Smooth muscle cell (in vitro differentiated cells): ENCODE measurements around the gene PPIL3. TPM values are rescaled to one million over a fixed set of nuclear protein-coding genes. Genes with fewer than 3 reads are reported as not detected.

ENCODE experiments used
- DNase-seq: peaks from one replicate; lab custom pipeline; 2025; ENCODE audit not compliant: unreplicated experiment; lab: John Stamatoyannopoulos, UW
- H2AFZ ChIP-seq: fragments of 200-600 bp; sonication (generic); 2 replicates; pipeline ENCODE4 v1.6.0; 2016; ENCODE audit warnings: antibody characterized with exemption, low read depth, mild to moderate bottlenecking
- H3F3A ChIP-seq: fragments of 200-600 bp; sonication (generic); 2 replicates; pipeline ENCODE4 v1.6.0; 2017; ENCODE audit warnings: antibody characterized with exemption, low read depth
- H3K27ac ChIP-seq: fragments of 200-600 bp; sonication (generic); 2 replicates; pipeline ENCODE4 v1.5.1; 2016; ENCODE audit warnings: low read depth, mild to moderate bottlenecking
- H3K27me3 ChIP-seq: fragments of 200-600 bp; sonication (generic); 2 replicates; pipeline ENCODE4 v1.6.1; 2016; ENCODE audit warnings: low read depth, mild to moderate bottlenecking
- H3K36me3 ChIP-seq: fragments of 200-600 bp; sonication (generic); 2 replicates; pipeline ENCODE4 v1.5.1; 2016; ENCODE audit warnings: low read depth
- H3K4me1 ChIP-seq: fragments of 200-600 bp; sonication (generic); 2 replicates; pipeline ENCODE4 v1.5.1; 2016; ENCODE audit warnings: low read depth
- H3K4me2 ChIP-seq: fragments of 200-600 bp; sonication (generic); 2 replicates; pipeline ENCODE4 v1.6.0; 2016; ENCODE audit warnings: mild to moderate bottlenecking
- H3K4me3 ChIP-seq: fragments of 200-600 bp; sonication (generic); 2 replicates; pipeline ENCODE4 v1.5.1; 2016; ENCODE audit warnings: mild to moderate bottlenecking
- H3K79me2 ChIP-seq: fragments of 200-600 bp; sonication (generic); 2 replicates; pipeline ENCODE4 v1.6.0; 2016; ENCODE audit warnings: low read depth, mild to moderate bottlenecking
- H3K9ac ChIP-seq: fragments of 200-600 bp; sonication (generic); 2 replicates; pipeline ENCODE4 v1.6.0; 2016; ENCODE audit warnings: low read depth
- H3K9me3 ChIP-seq: fragments of 200-600 bp; sonication (generic); replicated peaks from 2 replicates; pipeline ENCODE4 v1.5.1; 2016; ENCODE audit warnings: low read depth
- H4K20me1 ChIP-seq: fragments of 200-600 bp; sonication (generic); 2 replicates; pipeline ENCODE4 v1.6.0; 2016; ENCODE audit warnings: low read depth
- WGBS: methylation state at CpG from one replicate; pipeline ENCODE4 v1.1.7; 2016; ENCODE audit warnings: low lambda C conversion rate; 5-methylcytosine and 5-hydroxymethylcytosine counted together
- polyA plus RNA-seq: library from polyadenylated mRNA; unstranded; fragments of >200 nt; fragmentation: Nextera tagmentation; extraction: Ambion mirVana; gene quantifications from 2 replicates; pipeline ENCODE4 v1.2.1, GENCODE V29; 2016
- total RNA-seq: library from RNA; depleted of rRNA; stranded (reverse); fragments of >200 nt; gene quantifications from 2 replicates; pipeline ENCODE4 v1.2.3, GENCODE V29; 2014
- TF ChIP-seq, protein P1 (sequence below): fragments of 200-600 bp; sonication (generic); IDR thresholded peaks from 2 replicates; pipeline ENCODE4 v1.5.1; 2017; ENCODE audit warnings: borderline replicate concordance, mild to moderate bottlenecking, antibody characterized with exemption; ENCODE audit not compliant: insufficient read depth, poor library complexity, severe bottlenecking

The PPIL3 gene
- total and polyA plus RNA-seq, 2 experiments from 2014 or later, result 42.5 to 70.1 TPM

DNA sequence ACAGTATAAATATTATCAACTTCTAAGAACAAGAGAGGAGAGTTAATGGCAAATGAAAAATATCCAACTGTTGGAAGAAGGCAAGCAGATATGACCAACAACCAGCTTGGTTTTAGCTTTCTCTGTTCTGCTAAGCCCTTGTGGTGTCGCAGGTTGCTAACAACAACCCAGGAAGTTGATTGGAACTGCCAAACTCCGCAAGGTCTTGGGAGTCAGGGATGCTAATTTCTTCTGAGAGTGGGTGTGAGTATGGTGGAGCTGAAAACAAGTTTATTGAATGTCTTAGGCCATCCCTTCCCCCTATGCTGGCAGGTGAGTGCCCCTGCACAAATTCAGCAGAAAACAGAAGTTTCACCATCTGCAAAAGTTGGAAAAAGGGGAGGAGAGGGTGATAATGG is 59.6 kb downstream of the PPIL3 start:
- no peak for DNase-seq
- Histone ChIP-seq H2AFZ (no peak overlapping the region), H3K4me1 (no peaks in the 10 kb centered on the region), H3K27me3 (no peaks in the 10 kb centered on the region), H3K79me2 (no peaks in the 10 kb centered on the region), H3K27ac (no peak overlapping the region), H3K4me3 (no peak overlapping the region), H3K36me3 (no peaks in the 10 kb centered on the region), H3F3A (peaks cover 14% of the 10 kb centered on the region), H3K9ac (no peak overlapping the region), H3K9me3 (no peaks in the 10 kb centered on the region), H3K4me2 (no peak overlapping the region), H4K20me1 (peaks cover 5% of the 10 kb centered on the region)
- TF ChIP-seq, protein P1, sequence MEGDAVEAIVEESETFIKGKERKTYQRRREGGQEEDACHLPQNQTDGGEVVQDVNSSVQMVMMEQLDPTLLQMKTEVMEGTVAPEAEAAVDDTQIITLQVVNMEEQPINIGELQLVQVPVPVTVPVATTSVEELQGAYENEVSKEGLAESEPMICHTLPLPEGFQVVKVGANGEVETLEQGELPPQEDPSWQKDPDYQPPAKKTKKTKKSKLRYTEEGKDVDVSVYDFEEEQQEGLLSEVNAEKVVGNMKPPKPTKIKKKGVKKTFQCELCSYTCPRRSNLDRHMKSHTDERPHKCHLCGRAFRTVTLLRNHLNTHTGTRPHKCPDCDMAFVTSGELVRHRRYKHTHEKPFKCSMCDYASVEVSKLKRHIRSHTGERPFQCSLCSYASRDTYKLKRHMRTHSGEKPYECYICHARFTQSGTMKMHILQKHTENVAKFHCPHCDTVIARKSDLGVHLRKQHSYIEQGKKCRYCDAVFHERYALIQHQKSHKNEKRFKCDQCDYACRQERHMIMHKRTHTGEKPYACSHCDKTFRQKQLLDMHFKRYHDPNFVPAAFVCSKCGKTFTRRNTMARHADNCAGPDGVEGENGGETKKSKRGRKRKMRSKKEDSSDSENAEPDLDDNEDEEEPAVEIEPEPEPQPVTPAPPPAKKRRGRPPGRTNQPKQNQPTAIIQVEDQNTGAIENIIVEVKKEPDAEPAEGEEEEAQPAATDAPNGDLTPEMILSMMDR, result no peak
- WGBS, result 85% methylated on average over 2 of the region's 2 CpGs

DNA sequence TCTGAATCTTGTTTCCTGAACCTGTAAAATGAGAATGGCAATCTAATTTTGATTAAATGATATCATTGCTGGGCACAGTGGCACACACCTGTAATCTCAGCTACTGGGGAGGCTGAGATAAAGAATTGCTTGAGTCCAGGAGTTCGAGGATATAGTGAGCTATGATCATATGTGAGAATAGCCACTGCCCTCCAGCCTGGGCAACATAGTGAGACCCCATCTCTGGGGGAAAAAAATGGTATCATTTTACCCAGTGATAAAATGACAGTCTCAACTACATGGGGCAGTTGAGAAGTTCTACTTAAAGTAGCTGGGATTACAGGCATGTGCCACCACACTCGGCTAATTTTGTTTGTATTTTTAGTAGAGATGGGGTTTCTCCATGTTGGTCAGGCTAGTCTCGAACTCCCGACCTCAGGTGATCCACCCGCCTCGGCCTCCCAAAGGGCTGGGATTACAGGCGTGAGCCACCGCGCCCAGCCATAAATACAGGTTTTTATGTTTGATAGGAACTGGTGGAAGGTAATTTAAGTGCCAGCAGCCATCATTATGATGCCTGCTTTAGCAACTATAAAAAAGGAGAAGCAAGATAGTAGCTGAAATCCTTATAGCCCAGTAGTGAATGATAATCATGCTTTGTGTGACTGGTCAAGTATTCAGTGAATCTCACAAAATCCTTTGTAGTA is 60.2 kb downstream of the PPIL3 start:
- Histone ChIP-seq H3K79me2 (no peaks in the 10 kb centered on the region), H3K4me2 (no peak overlapping the region), H3K36me3 (no peaks in the 10 kb centered on the region), H3K4me3 (no peak overlapping the region), H3K9ac (no peak overlapping the region), H3K27ac (no peak overlapping the region), H4K20me1 (peaks cover 5% of the 10 kb centered on the region), H3F3A (peaks cover 14% of the 10 kb centered on the region), H3K27me3 (no peaks in the 10 kb centered on the region), H3K4me1 (no peaks in the 10 kb centered on the region), H3K9me3 (no peaks in the 10 kb centered on the region), H2AFZ (no peak overlapping the region)
- no peak for DNase-seq
- 95% methylated on average over 9 of the region's 9 CpGs for WGBS
- TF ChIP-seq, protein P1, result no peak

DNA sequence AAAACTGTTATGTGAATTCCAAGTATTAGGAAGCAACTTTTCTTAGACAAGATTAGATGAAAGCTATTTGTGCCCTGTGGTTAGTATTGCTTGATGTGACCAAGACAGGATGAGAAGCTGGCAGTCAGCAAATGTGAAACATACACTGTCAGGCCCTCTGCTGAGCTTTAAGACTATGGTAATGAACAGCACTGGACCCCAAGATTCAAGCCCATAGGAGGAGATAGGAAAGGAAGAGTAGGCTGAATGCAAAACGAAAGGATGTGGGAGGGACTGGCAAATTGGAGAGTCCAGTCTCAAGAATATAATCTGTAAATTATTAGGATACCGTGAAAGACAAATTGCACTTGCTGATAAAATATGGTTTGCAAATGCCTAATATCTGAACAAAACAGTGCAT is 60.8 kb downstream of the PPIL3 start:
- H3K4me3 ChIP-seq, result no peak overlapping the region

More for the DNA sequence above, 60.8 kb downstream of the PPIL3 start:
- Histone ChIP-seq H2AFZ (no peak overlapping the region), H3K27ac (no peak overlapping the region), H3K9ac (no peak overlapping the region), H3F3A (peaks cover 14% of the 10 kb centered on the region), H3K79me2 (no peaks in the 10 kb centered on the region), H3K4me2 (no peak overlapping the region), H3K36me3 (no peaks in the 10 kb centered on the region), H3K4me1 (no peaks in the 10 kb centered on the region), H3K9me3 (no peaks in the 10 kb centered on the region), H3K27me3 (no peaks in the 10 kb centered on the region), H4K20me1 (peaks cover 5% of the 10 kb centered on the region)
- no peak for DNase-seq
- TF ChIP-seq, protein P1, result no peak
- WGBS, result 92% methylated on average over 2 of the region's 2 CpGs
